A549 treated with Hydrocortisone at 1 μM for 4 hours (cell line): ENCODE data around the gene CCNI2. TPM values are rescaled to one million over a fixed set of nuclear protein-coding genes. Genes with fewer than 3 reads are reported as not detected.

Experiments used
- total RNA-seq: library from RNA; stranded (reverse); fragments of 200-300 nt; extraction: Qiagen RNA extraction; gene quantifications from 5 replicates; pipeline ENCODE4 v1.2.3, GENCODE V29; 2022

CCNI2 gene
- 0.07 to 0.22 TPM (median 0.07 TPM) in 5 replicates for total RNA-seq

GRCh38 chr5:132746954-132747615 lies at the start of gene CCNI2:
TSS of gene CCNI2 (plus strand) at chr5:132747426. CDS start at chr5:132747496, 70 bp downstream.

GRCh38 chr5:132736853-132737833 lies 10.1 kb upstream of the CCNI2 start, which contains the start of gene KIF3A:
TSS of gene KIF3A (minus strand) at chr5:132737546. CDS start at chr5:132737419, 127 bp downstream.

GRCh38 chr5:132777209-132778069 lies 30.2 kb downstream of the CCNI2 start, which contains the start of gene SEPTIN8:
TSS of gene SEPTIN8 (minus strand) at chr5:132777239. CDS start at chr5:132777137, 102 bp downstream.

Other genes with a start within 250 kb of the CCNI2 start
- gene IL5, start 203.9 kb upstream of the CCNI2 start, total RNA-seq: not detected in 5 replicates
- gene RAD50, start 190.4 kb upstream of the CCNI2 start, total RNA-seq: 24.5 to 37.7 TPM (median 28.1 TPM) in 5 replicates
- gene IL13, start 89.3 kb upstream of the CCNI2 start, total RNA-seq: 0.08 TPM in 1 of 5 replicates, not detected in the others
- gene IL4, start 73.4 kb upstream of the CCNI2 start, total RNA-seq: not detected in 5 replicates
- 7.0 to 11.0 TPM (median 8.4 TPM) in 5 replicates for gene KIF3A, start 9.9 kb upstream of the CCNI2 start, total RNA-seq
- 16.6 to 22.2 TPM (median 20.6 TPM) in 5 replicates for gene SEPTIN8, start 29.8 kb downstream of the CCNI2 start, total RNA-seq
- gene SOWAHA, start 65.9 kb downstream of the CCNI2 start, total RNA-seq: 0.08 to 0.14 TPM (median 0.13 TPM) in 5 replicates
- gene SHROOM1, start 83.2 kb downstream of the CCNI2 start, total RNA-seq: 8.8 to 11.6 TPM (median 10.2 TPM) in 5 replicates
- gene GDF9, start 119.0 kb downstream of the CCNI2 start, total RNA-seq: 0.14 to 0.38 TPM (median 0.21 TPM) in 5 replicates
- gene UQCRQ, start 119.2 kb downstream of the CCNI2 start, total RNA-seq: 288 to 594 TPM (median 523 TPM) in 5 replicates
- 0.62 to 1.0 TPM (median 0.97 TPM) in 5 replicates for gene LEAP2, start 126.2 kb downstream of the CCNI2 start, total RNA-seq
- gene AFF4, start 216.2 kb downstream of the CCNI2 start, total RNA-seq: 17.7 to 31.0 TPM (median 24.6 TPM) in 5 replicates